ENCODE data around the gene GTF3C2.

DNA sequence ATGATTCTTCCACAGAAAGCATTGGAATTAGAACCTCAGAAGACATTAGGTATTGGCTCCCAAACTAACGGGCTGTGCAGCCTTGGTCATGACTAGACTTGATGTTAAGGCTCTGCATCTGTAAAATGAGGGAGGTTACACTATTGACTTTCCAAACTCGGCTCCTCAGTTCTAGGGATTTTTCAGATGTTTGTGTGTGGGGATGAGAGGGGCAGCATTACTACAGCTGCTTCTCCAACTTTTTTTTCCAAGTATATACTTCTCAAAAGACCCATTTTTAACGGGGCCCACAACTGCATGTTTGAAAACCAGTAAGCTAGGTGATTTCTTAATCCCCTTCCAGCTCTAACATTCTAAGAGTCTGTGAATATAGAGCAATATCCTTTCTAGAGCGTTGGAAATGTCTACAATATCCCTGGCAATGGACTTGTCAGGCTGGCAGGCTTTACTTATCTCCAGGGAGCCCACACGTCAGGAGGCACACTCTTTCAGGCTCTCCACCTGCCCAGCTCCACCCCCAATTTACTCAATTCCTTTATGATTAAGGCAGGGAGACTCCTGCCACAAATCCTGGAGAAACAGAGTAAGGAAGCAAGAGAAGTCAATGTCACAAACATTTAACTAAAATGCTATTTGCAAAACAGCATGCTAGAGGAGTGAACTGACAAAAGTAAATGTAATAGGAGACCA lies 32.8 kb downstream of the GTF3C2 start:
- TF ChIP-seq FOS (IDR thresholded peaks at IDR 0.05; ENCODE audit: low read depth, low read length) = no peak
- TF ChIP-seq, protein P1, sequence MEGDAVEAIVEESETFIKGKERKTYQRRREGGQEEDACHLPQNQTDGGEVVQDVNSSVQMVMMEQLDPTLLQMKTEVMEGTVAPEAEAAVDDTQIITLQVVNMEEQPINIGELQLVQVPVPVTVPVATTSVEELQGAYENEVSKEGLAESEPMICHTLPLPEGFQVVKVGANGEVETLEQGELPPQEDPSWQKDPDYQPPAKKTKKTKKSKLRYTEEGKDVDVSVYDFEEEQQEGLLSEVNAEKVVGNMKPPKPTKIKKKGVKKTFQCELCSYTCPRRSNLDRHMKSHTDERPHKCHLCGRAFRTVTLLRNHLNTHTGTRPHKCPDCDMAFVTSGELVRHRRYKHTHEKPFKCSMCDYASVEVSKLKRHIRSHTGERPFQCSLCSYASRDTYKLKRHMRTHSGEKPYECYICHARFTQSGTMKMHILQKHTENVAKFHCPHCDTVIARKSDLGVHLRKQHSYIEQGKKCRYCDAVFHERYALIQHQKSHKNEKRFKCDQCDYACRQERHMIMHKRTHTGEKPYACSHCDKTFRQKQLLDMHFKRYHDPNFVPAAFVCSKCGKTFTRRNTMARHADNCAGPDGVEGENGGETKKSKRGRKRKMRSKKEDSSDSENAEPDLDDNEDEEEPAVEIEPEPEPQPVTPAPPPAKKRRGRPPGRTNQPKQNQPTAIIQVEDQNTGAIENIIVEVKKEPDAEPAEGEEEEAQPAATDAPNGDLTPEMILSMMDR (conservative IDR thresholded peaks at IDR 0.05; ENCODE audit: low read depth, low read length) = no peak
- no peak for TF ChIP-seq SMC3 (IDR thresholded peaks at IDR 0.05; ENCODE audit: low read depth, low read length)
- TF ChIP-seq CHD1 (IDR thresholded peaks at IDR 0.05; ENCODE audit: low read depth, low read length) = no peak
- TF ChIP-seq MAFK (IDR thresholded peaks at IDR 0.05; ENCODE audit: low read depth, low read length) = no peak
- TF ChIP-seq NFE2L2 (IDR thresholded peaks at IDR 0.05; ENCODE audit: low read depth, low read length) = no peak
- no peak for TF ChIP-seq POLR2A (IDR thresholded peaks at IDR 0.05; ENCODE audit: low read depth, low read length)
- TF ChIP-seq RAD21 (IDR thresholded peaks at IDR 0.05; ENCODE audit: low read length) = no peak
- TF ChIP-seq, protein P2, sequence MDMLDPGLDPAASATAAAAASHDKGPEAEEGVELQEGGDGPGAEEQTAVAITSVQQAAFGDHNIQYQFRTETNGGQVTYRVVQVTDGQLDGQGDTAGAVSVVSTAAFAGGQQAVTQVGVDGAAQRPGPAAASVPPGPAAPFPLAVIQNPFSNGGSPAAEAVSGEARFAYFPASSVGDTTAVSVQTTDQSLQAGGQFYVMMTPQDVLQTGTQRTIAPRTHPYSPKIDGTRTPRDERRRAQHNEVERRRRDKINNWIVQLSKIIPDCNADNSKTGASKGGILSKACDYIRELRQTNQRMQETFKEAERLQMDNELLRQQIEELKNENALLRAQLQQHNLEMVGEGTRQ (IDR thresholded peaks at IDR 0.05; ENCODE audit: low read depth, low read length) = no peak
- no peak for TF ChIP-seq RFX5 (IDR thresholded peaks at IDR 0.05; ENCODE audit: low read depth, low read length)
- TF ChIP-seq MXI1 (IDR thresholded peaks at IDR 0.05; ENCODE audit: borderline replicate concordance, low read depth, low read length) = no peak
- TF ChIP-seq BHLHE40 (IDR thresholded peaks at IDR 0.05; ENCODE audit: low read depth, low read length) = no peak
- TF ChIP-seq, protein P3, sequence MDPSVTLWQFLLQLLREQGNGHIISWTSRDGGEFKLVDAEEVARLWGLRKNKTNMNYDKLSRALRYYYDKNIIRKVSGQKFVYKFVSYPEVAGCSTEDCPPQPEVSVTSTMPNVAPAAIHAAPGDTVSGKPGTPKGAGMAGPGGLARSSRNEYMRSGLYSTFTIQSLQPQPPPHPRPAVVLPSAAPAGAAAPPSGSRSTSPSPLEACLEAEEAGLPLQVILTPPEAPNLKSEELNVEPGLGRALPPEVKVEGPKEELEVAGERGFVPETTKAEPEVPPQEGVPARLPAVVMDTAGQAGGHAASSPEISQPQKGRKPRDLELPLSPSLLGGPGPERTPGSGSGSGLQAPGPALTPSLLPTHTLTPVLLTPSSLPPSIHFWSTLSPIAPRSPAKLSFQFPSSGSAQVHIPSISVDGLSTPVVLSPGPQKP (IDR thresholded peaks at IDR 0.05; ENCODE audit: borderline replicate concordance, low read depth, low read length) = no peak
- no peak for TF ChIP-seq CEBPB (IDR thresholded peaks at IDR 0.05; ENCODE audit: low read depth, low read length)

All from IMR-90 (cell line).